ENCODE results near the gene SRI.

GRCh38 chr7:88176190-88176589 lies 43.6 kb downstream of the SRI start:
- TF ChIP-seq CTCF (IDR thresholded peaks at IDR 0.05) (no peak), POLR2A (IDR thresholded peaks at IDR 0.05; ENCODE audit: low read depth) (no peak)

Data from esophagus muscularis mucosa (tissue), 3 donors.